KMS-11 (cell line): ENCODE results near the gene TBC1D13.
A peak's percentile ranks its signal among the peaks of the same experiment; 100 is the strongest.

Experiments used
- H2AFZ ChIP-seq: fragments of 200-600 bp; sonication (generic); 2 replicates; pipeline ENCODE4 v1.6.1; 2016; ENCODE audit warnings: antibody characterized with exemption, mixed run types, low read depth
- H3K27ac ChIP-seq: fragments of 200-600 bp; sonication (generic); 2 replicates; pipeline ENCODE4 v1.6.1; 2016; ENCODE audit warnings: mild to moderate bottlenecking, mixed run types
- H3K27me3 ChIP-seq: fragments of 200-600 bp; sonication (generic); 2 replicates; pipeline ENCODE4 v1.6.1; 2017; ENCODE audit warnings: mild to moderate bottlenecking, low read depth, mixed run types, moderate library complexity; ENCODE audit not compliant: insufficient read depth
- H3K36me3 ChIP-seq: fragments of 200-600 bp; sonication (generic); 2 replicates; pipeline ENCODE4 v1.6.1; 2017; ENCODE audit warnings: mild to moderate bottlenecking, mixed run types; ENCODE audit not compliant: insufficient read depth
- H3K4me1 ChIP-seq: fragments of 200-600 bp; sonication (generic); 2 replicates; pipeline ENCODE4 v1.6.1; 2016; ENCODE audit warnings: mild to moderate bottlenecking, low read depth, mixed run types; ENCODE audit not compliant: poor library complexity, severe bottlenecking
- H3K4me2 ChIP-seq: fragments of 200-600 bp; sonication (generic); 2 replicates; pipeline ENCODE4 v1.7.0; 2016; ENCODE audit warnings: mild to moderate bottlenecking, mixed run types
- H3K4me3 ChIP-seq: fragments of 200-600 bp; sonication (generic); IDR thresholded peaks from 2 replicates; pipeline ENCODE4 v1.6.1; 2017; ENCODE audit warnings: low read depth, low read length, mixed read lengths; ENCODE audit not compliant: insufficient read depth
- H3K79me2 ChIP-seq: fragments of 200-600 bp; sonication (generic); 2 replicates; pipeline ENCODE4 v1.6.1; 2016; ENCODE audit warnings: low read depth, mixed run types; ENCODE audit not compliant: insufficient read depth
- H3K9ac ChIP-seq: fragments of 200-600 bp; sonication (generic); 2 replicates; pipeline ENCODE4 v1.6.1; 2016; ENCODE audit warnings: mild to moderate bottlenecking, mixed run types
- H4K20me1 ChIP-seq: fragments of 200-600 bp; sonication (generic); 2 replicates; pipeline ENCODE4 v1.6.1; 2016; ENCODE audit warnings: mild to moderate bottlenecking, mixed run types; ENCODE audit not compliant: insufficient read depth
- CTCF ChIP-seq: fragments of 200-600 bp; sonication (generic); conservative IDR thresholded peaks from 2 replicates; pipeline ENCODE4 v1.6.1; 2017; ENCODE audit warnings: low read depth, mild to moderate bottlenecking, antibody characterized with exemption, low read length, moderate library complexity, mixed read lengths

Gene TBC1D13

GRCh38 chr9:128764361-128764760, 22.7 kb upstream of the TBC1D13 start:
- H3K79me2 ChIP-seq: no peaks in the 10 kb centered on the region
- no peak overlapping the region for H3K4me2 ChIP-seq
- no peak overlapping the region for H2AFZ ChIP-seq
- H3K36me3 ChIP-seq: no peaks in the 10 kb centered on the region
- H3K27me3 ChIP-seq: no peaks in the 10 kb centered on the region
- H4K20me1 ChIP-seq: no peaks in the 10 kb centered on the region
- H3K9ac ChIP-seq: no peak overlapping the region
- H3K27ac ChIP-seq: no peak overlapping the region
- no peak overlapping the region for H3K4me3 ChIP-seq
- H3K4me1 ChIP-seq: no peaks in the 10 kb centered on the region
- TF ChIP-seq CTCF: no peak

- Histone ChIP-seq H4K20me1 (no peaks in the 10 kb centered on the region), H3K4me1 (peaks cover 3% of the 10 kb centered on the region), H3K36me3 (no peaks in the 10 kb centered on the region), H3K27ac (no peak overlapping the region), H3K79me2 (no peaks in the 10 kb centered on the region), H3K9ac (no peak overlapping the region), H3K4me2 (no peak overlapping the region), H3K4me3 (no peak overlapping the region), H3K27me3 (no peaks in the 10 kb centered on the region), H2AFZ (no peak overlapping the region)
- no peak for TF ChIP-seq CTCF
Measured at GRCh38 chr9:128765499-128765898, 21.6 kb upstream of the TBC1D13 start.

GRCh38 chr9:128768606-128769005, 18.4 kb upstream of the TBC1D13 start:
- Histone ChIP-seq H3K4me1 (peaks cover 11% of the 10 kb centered on the region), H3K36me3 (no peaks in the 10 kb centered on the region), H3K27me3 (no peaks in the 10 kb centered on the region), H3K79me2 (no peaks in the 10 kb centered on the region), H3K9ac (no peak overlapping the region), H3K4me3 (no peak overlapping the region), H3K4me2 (no peak overlapping the region), H4K20me1 (no peaks in the 10 kb centered on the region), H3K27ac (no peak overlapping the region), H2AFZ (no peak overlapping the region)
- no peak for TF ChIP-seq CTCF

- peaks cover 11% of the 10 kb centered on the region for H3K4me1 ChIP-seq
- H4K20me1 ChIP-seq: no peaks in the 10 kb centered on the region
- H3K27ac ChIP-seq: no peak overlapping the region
- H3K79me2 ChIP-seq: no peaks in the 10 kb centered on the region
- no peaks in the 10 kb centered on the region for H3K27me3 ChIP-seq
- peak overlapping the region; percentile 37; the same call in 1 of the 2 replicates for H3K9ac ChIP-seq
- no peaks in the 10 kb centered on the region for H3K36me3 ChIP-seq
- TF ChIP-seq CTCF: no peak
- H3K4me3 ChIP-seq: no peak overlapping the region
- H3K4me2 ChIP-seq: peak overlapping the region; percentile 90
- H2AFZ ChIP-seq: no peak overlapping the region
Measured at GRCh38 chr9:128770286-128771030, 16.6 kb upstream of the TBC1D13 start.
